Skin of body (tissue), 2 donors: ENCODE measurements around the gene CFAP45. TPM values are rescaled to one million over a fixed set of nuclear protein-coding genes. Genes with fewer than 3 reads are reported as not detected.
A peak's percentile ranks its signal among the peaks of the same experiment; 100 is the strongest.

ENCODE experiments used
- DNase-seq: peaks from one replicate; lab custom pipeline; 2025; lab: John Stamatoyannopoulos, UW
- total RNA-seq: library from RNA; depleted of rRNA; stranded (reverse); fragments of >200 nt; gene quantifications from one replicate; pipeline ENCODE4 v1.2.3, GENCODE V29; 2014

CFAP45 gene
- total RNA-seq, 1 donor from 2014 or later, result 0.59 TPM

GRCh38 chr1:159937054-159937750 lies 37.2 kb upstream of the CFAP45 start:
- no peak for DNase-seq

DNA sequence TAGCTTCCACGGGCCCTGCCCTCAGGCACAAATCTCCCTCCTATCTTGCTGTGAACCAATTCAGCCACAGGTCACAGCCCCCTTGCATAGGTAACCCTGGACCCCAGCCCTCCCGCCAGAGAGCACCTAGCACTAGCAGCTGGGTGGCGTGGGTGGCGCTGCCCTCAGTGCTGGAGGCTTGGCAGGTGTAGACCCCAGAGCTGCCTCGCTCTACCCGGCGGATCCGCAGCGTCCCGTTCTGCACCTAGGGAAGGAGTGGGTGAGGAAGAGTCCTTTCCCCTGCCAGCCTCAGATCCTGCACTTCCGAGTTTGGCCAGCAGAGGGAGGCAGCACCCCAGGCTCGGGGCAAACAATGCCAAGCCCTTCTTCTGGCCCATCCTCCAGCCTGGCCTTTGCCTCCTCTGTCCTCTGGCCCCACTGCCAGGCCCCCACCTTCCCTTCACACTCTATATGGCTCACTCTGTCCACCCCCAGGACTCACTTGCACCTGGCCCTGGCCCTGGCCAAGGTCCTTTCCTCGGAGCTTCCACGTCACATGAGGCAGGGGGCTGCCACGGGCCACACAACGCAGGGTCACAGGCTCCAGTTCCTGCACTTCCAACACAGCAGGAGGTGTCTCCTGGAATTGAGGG lies 36.4 kb upstream of the CFAP45 start:
- no peak for DNase-seq

- DNase-seq, result peak; percentile 8
Measured at GRCh38 chr1:159935719-159936272, 35.8 kb upstream of the CFAP45 start.

DNA sequence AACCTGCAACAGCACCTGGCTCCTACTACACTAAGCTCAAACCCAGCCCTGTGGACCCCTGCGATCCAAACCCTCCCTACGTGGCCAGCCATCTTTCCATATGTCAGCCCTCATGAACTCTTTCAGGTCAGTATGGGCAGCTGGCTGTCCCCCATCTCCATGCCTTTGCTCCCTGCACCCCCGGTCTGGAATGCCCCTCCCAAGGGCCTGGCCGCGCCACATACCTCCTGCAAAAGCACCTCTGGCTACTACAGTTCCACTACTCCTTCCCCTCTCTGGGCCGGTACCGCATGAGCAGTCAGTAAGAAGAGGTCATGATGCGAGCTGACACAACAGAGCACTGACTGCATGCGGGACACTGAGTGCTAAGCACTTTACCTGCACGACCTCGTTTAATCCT lies 35.3 kb upstream of the CFAP45 start:
- DNase-seq, result no peak

- no peak for DNase-seq
Measured at GRCh38 chr1:159934136-159935039, 34.4 kb upstream of the CFAP45 start.

- peak; percentile 19 for DNase-seq
Measured at GRCh38 chr1:159933347-159933746, 33.4 kb upstream of the CFAP45 start.

GRCh38 chr1:159932296-159933285 lies 32.6 kb upstream of the CFAP45 start:
- DNase-seq, result no peak

GRCh38 chr1:159931795-159932173 lies 31.8 kb upstream of the CFAP45 start:
- DNase-seq, result no peak

DNA sequence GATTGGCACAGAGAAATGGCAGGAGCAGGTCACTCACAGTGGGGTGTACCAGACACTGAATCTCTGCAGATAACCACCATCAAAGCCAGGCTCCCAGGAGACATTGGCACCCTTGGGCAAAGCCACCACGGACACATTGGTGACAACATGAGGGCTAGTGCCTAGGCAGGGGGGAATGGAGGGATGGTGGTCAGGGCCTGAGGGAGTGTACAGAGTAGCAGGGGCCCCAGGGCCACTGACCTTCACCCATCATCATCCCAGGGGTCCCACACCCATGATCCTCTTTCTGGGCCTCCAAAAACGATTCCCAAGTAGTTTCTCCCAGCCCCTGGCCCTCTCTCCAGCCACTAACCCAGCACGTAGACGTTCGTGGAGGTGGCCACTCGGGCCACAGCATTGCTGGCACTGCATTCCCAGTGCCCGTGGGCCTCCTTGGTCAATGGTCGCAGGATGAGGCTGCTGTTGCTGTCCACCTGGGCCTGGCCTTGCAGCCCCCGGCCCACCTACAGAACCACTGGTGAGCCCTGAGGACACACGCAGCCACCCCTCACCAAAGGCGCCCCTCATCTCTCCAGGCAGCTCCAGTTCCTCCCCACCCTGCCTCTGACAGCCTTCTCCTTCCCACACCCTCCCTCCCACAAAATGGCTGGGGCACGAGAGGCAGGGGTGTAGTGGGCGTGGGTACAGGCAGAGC lies 31.3 kb upstream of the CFAP45 start:
- no peak for DNase-seq

- no peak for DNase-seq
Measured at GRCh38 chr1:159930634-159931033, 30.7 kb upstream of the CFAP45 start.

GRCh38 chr1:159930216-159930615 lies 30.3 kb upstream of the CFAP45 start:
- DNase-seq, result no peak

DNA sequence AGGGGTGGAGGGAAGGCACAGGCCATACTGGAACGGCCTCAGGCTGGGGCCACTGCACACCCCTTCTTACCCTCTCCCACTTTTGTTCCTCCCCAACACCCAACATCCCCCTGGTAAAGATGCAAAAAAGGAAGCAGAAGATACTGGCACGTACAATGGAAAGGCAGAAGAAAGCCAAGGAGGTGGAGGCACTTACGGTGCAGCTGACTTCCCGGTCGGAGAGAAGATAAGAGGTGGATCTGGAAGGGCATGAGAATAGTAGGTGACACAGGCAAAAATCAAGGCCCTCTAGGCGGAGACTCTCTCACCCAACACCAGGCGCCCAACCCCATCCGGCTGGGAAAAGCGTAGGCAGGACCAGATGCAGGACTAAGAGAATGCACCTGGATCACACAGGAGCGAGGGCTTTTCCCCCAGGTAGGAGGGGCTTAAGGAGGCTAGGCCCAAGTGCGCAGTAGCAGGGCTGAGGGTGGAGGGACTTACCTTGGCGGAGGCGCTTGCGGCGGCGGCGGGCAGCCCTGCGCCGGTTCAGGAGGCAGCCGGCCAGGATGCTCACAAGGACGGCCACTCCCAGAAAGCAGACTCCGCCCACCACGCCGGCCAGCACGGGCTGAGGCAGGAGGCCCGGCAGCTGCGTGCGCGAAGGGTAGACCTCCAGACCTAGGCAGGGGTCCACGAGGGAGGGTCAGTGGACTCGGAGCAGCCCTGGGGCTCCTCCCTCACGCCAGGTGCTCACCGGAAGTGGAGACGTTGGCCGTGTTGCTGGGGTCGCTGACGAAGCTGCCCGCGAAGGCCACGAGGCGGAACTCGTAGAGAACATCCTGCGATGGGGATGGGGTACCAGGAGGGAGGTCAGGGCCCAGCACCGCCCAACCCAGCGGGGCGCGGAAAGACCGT lies 29.4 kb upstream of the CFAP45 start:
- DNase-seq, result no peak

DNA sequence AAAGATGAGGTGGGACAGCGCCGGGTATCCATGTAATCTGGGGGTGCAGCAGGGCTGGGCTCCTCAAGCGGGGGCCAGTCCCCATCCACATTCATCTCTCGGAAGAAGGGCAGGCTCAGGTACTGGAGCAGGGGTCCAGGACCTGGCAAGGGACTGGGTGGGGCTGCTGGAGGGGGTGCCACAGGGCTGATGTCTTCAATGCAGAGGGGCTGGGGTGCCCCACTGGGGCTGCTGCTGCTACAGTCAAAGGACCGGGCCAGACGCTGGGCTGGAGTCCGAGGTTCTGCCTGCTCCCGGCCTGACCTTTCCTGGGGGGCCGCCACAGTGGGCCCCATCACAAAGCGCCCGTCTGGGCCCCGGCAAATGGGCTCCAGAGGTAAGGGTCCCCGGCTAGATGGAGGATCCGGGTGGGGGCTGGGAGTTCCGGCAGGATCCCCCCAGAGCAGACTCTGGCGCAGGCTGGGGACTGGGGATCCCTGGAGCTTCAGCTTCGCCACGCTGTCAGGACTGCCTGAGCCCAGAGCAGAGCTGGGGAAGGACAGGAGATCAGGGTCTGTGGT lies 28.6 kb upstream of the CFAP45 start:
- no peak for DNase-seq

- DNase-seq, result no peak
Measured at GRCh38 chr1:159927849-159928431, 28.0 kb upstream of the CFAP45 start.

- no peak for DNase-seq
Measured at GRCh38 chr1:159927211-159927848, 27.4 kb upstream of the CFAP45 start.

DNA sequence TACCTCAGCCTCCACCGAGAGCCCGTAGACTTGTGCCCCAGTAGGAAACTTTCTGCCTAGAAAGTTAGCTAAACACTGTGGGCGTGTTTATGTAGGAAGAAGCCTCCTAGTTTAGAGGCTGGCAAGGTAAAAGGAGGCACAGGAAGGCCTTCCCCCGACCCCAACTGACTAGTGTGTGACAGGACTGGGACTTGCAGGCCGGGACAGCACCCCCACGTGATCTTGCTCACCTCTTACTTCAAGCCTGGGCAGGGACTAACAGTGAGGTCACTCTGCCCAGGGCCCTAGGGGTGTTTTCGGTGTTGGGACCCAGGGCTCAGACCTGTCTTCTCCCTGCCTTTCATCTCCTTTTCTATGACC lies 25.7 kb upstream of the CFAP45 start:
- DNase-seq, result no peak

DNA sequence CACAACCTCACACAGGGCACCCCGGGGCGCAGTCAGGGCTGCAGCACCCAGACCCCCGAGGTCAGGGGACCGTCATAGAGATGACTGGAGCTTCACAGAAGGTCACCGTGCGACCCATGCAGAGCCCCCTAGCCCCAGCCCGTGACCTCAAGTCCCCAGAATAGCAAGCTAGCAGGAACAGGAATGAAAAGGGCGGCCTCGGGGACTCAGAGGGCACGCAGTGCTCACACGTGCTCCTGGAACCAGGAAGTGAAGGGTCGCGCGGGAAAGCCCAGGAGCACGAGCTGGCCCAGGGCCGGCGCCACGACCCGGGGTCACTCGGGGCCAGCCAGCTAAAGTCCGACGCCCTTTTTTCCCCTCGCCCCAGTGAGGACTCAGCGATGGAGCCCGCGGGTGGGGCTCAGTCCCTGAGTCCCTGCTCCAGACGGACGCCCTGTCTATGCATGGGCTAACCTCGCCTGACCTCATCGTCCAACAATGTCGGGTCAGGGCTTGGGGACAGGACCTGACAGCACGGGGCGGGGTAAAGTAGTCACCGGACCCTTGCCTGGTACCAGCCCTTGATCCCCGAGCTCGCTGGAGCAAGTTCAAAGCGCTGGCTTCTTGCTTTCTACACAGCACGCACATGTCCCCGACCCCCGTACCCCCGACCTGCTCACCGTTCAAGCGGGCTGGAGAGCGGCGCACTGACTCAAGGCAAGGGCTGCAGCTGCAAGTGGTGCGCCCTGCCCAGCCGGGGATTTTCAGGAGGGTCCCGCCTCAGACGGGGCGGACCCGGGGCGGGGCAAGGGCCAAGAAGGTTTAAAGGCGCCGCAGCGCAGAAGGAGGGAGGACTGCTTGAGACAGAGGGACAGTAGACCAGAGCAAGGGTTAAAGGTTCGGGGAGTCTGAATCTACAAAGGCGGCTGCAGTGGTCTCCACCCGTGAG lies 25.1 kb upstream of the CFAP45 start, which contains the start of gene TAGLN2:
TSS of gene TAGLN2 (minus strand) at position 717 of the 928 bp plus-strand sequence. CDS start 4,998 bp downstream, outside the sequence.
- peak; percentile 82 for DNase-seq
